SK-N-MC (cell line): ENCODE data around the gene FCRL3.

Experiments
- EZH2 ChIP-seq: fragments of 200-600 bp; sonication (generic); IDR thresholded peaks from one replicate; pipeline ENCODE4 v1.6.1; 2017; ENCODE audit warnings: antibody characterized with exemption
- FOXP2 ChIP-seq: optimal IDR thresholded peaks from 2 replicates; pipeline ENCODE3; 2011; ENCODE audit warnings: mild to moderate bottlenecking, moderate library complexity; ENCODE audit not compliant: insufficient read depth; ENCODE audit errors: extremely low read length, control extremely low read depth
- POLR2AphosphoS5 ChIP-seq: IDR thresholded peaks from 2 replicates; pipeline ENCODE4 v1.6.1; 2012; ENCODE audit warnings: mild to moderate bottlenecking, low read depth, low read length, borderline replicate concordance

DNA sequence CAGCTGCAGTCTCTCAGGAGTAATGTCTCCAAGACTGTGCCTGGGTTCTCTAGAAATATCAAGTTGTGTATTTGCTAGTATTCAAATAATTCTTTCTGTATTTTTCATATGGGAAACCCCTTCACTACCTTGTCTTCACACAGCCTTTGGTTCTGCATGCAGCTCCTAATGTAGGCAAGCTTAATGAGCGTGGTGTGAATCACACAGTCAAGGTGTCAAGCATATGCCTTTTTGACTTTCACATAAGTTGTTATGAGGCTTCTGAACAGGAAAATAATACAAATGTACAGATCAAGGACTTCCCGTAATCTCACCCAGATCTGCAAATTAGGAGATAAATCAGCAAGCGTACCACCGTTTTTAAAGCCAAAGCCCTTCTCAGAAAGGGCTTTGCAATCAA lies at the start of gene FCRL3:
- TF ChIP-seq EZH2 (no peak), FOXP2 (no peak), POLR2AphosphoS5 (no peak)
